HG02981 (cell line): ENCODE data around the gene GCHFR.

Experiments
- ATAC-seq: cut with Tn5 transposase; IDR thresholded peaks from one replicate; pipeline ENCODE4 v1.9.1; 2021; ENCODE audit warnings: mild to moderate bottlenecking, moderate library complexity; ENCODE audit not compliant: unreplicated experiment

The GCHFR gene

GRCh38 chr15:40754883-40755811 lies 8.7 kb upstream of the GCHFR start, which contains the start of gene RMDN3:
Gene RMDN3 (minus strand): TSS chr15:40755254. CDS start chr15:40754783, 471 bp downstream.
- peak; percentile 80 for ATAC-seq

GRCh38 chr15:40755812-40756208 lies 8.1 kb upstream of the GCHFR start:
- ATAC-seq = no peak

- ATAC-seq = no peak
Measured at GRCh38 chr15:40756938-40757337, 6.9 kb upstream of the GCHFR start.

GRCh38 chr15:40759961-40760360 lies 3.9 kb upstream of the GCHFR start:
- ATAC-seq = no peak

GRCh38 chr15:40762919-40763800 lies 708 bp upstream of the GCHFR start:
- no peak for ATAC-seq

GRCh38 chr15:40764629-40765103 lies 798 bp downstream of the GCHFR start:
- no peak for ATAC-seq

GRCh38 chr15:40766194-40766815 lies 2.4 kb downstream of the GCHFR start:
- no peak for ATAC-seq

- no peak for ATAC-seq
Measured at GRCh38 chr15:40766906-40767837, 3.3 kb downstream of the GCHFR start.

- ATAC-seq = no peak
Measured at GRCh38 chr15:40767838-40768500, 4.1 kb downstream of the GCHFR start.

GRCh38 chr15:40768521-40769273 lies 4.8 kb downstream of the GCHFR start:
- ATAC-seq = peak; percentile 1

GRCh38 chr15:40769274-40770146 lies 5.6 kb downstream of the GCHFR start, which contains the start of gene C15orf62:
Gene C15orf62 (plus strand): TSS chr15:40769980. CDS start chr15:40770496, 516 bp downstream.
- peak; percentile 41 for ATAC-seq

- no peak for ATAC-seq
Measured at GRCh38 chr15:40770147-40770721, 6.4 kb downstream of the GCHFR start.

- ATAC-seq = no peak
Measured at GRCh38 chr15:40771242-40771641, 7.4 kb downstream of the GCHFR start.

- no peak for ATAC-seq
Measured at GRCh38 chr15:40772014-40772413, 8.1 kb downstream of the GCHFR start.

GRCh38 chr15:40773496-40773895 lies 9.6 kb downstream of the GCHFR start:
- no peak for ATAC-seq

GRCh38 chr15:40773902-40774301 lies 10.0 kb downstream of the GCHFR start:
- ATAC-seq = no peak

GRCh38 chr15:40775007-40775406 lies 11.1 kb downstream of the GCHFR start:
- no peak for ATAC-seq
